ENCODE measurements around the gene IFIT3. TPM values are rescaled to one million over a fixed set of nuclear protein-coding genes. Genes with fewer than 3 reads are reported as not detected.

IFIT3 gene
- polyA plus RNA-seq, 2 of the 4 experiments (the other 2 are of a cell fraction) = 1.5 to 2.1 TPM

- POLR2A ChIA-PET = interaction anchor here (1.0 to 1.8 kb wide), 2 partner anchors 11 to 14 kb away, joined by 3 to 5 read pairs; partner anchors contain the start of gene IFIT3
- TF ChIP-seq, protein P1, sequence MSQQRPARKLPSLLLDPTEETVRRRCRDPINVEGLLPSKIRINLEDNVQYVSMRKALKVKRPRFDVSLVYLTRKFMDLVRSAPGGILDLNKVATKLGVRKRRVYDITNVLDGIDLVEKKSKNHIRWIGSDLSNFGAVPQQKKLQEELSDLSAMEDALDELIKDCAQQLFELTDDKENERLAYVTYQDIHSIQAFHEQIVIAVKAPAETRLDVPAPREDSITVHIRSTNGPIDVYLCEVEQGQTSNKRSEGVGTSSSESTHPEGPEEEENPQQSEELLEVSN (IDR thresholded peaks at IDR 0.05; ENCODE audit: borderline replicate concordance, low read depth) = no peak
- peak; percentile 32 for TF ChIP-seq MAFK (IDR thresholded peaks at IDR 0.05; ENCODE audit: partially characterized antibody)
- TF ChIP-seq KDM5A (IDR thresholded peaks at IDR 0.05) = no peak
- TF ChIP-seq ZSCAN20 (CRISPR knock-in tag; IDR thresholded peaks at IDR 0.05) = no peak
- TF ChIP-seq NPAS2 (CRISPR knock-in tag; IDR thresholded peaks at IDR 0.05; ENCODE audit: borderline replicate concordance) = no peak
- TF ChIP-seq, protein P2, sequence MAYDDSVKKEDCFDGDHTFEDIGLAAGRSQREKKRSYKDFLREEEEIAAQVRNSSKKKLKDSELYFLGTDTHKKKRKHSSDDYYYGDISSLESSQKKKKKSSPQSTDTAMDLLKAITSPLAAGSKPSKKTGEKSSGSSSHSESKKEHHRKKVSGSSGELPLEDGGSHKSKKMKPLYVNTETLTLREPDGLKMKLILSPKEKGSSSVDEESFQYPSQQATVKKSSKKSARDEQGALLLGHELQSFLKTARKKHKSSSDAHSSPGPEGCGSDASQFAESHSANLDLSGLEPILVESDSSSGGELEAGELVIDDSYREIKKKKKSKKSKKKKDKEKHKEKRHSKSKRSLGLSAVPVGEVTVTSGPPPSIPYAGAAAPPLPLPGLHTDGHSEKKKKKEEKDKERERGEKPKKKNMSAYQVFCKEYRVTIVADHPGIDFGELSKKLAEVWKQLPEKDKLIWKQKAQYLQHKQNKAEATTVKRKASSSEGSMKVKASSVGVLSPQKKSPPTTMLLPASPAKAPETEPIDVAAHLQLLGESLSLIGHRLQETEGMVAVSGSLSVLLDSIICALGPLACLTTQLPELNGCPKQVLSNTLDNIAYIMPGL (CRISPR knock-in tag; IDR thresholded peaks at IDR 0.05; ENCODE audit: borderline replicate concordance) = no peak
- TF ChIP-seq CBX2 (IDR thresholded peaks at IDR 0.05; ENCODE audit: borderline replicate concordance, low read depth) = no peak
- no peak for DNase-seq (ENCODE audit: low read depth in 1 of 2, low spot score in 1 of 2)
- Histone ChIP-seq H3K9me3 (no peaks in the 10 kb centered on the region), H3K4me2 (peak overlapping the region; percentile 51; the same call in 2 of the 3 replicates), H3K4me1 (peaks cover 21% of the 10 kb centered on the region), H3K27ac (no peak overlapping the region), H3K4me3 (no peak overlapping the region)
- CTCF ChIA-PET = interaction anchor here (1.1 to 1.8 kb wide), 3 partner anchors 10 to 47 kb away, joined by 3 to 6 read pairs (median 5); no protein-coding TSS in a partner anchor
- FAIRE-seq = no peak
- 79% methylated on average over 3 of the region's 3 CpGs for WGBS (ENCODE audit: missing lambda C conversion rate)
- ATAC-seq = no peak
Measured at GRCh38 chr10:89341649-89342048, 13.9 kb downstream of the IFIT3 start.

GRCh38 chr10:89342206-89342958 is 14.6 kb downstream of the IFIT3 start:
- no peak for FAIRE-seq
- H3K4me1 ChIP-seq = peaks cover 28% of the 10 kb centered on the region
- peak overlapping the region; percentile 51 for H3K4me2 ChIP-seq
- ChIA-PET CTCF (interaction anchor here (0.6 to 1.8 kb wide), 5 partner anchors 10 to 70 kb away, joined by 3 to 6 read pairs (median 3); no protein-coding TSS in a partner anchor), POLR2A (interaction anchor here (1.0 to 1.8 kb wide), 2 partner anchors 10 to 15 kb away, joined by 3 to 5 read pairs; partner anchors contain the start of gene IFIT3)
- peak overlapping the region; percentile 24; the same call in 2 of the 3 replicates for H3K4me3 ChIP-seq
- H3K9me3 ChIP-seq = no peaks in the 10 kb centered on the region
- peak; percentile 28 to 81 for DNase-seq (ENCODE audit: low read depth in 1 of 2, low spot score in 1 of 2)
- peak; percentile 75 to 93; a peak in 5 of 6 replicates for ATAC-seq
- TF ChIP-seq, protein P3, sequence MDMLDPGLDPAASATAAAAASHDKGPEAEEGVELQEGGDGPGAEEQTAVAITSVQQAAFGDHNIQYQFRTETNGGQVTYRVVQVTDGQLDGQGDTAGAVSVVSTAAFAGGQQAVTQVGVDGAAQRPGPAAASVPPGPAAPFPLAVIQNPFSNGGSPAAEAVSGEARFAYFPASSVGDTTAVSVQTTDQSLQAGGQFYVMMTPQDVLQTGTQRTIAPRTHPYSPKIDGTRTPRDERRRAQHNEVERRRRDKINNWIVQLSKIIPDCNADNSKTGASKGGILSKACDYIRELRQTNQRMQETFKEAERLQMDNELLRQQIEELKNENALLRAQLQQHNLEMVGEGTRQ (IDR thresholded peaks at IDR 0.05) = peak; percentile 55; the same call in 1 of the 2 replicates
- TF ChIP-seq BCL3 (IDR thresholded peaks at IDR 0.05) (no peak), HDAC2 (IDR thresholded peaks at IDR 0.05) (no peak)
- peak overlapping the region; percentile 12 to 57; a peak in 4 of 6 replicates for H3K27ac ChIP-seq
- WGBS (ENCODE audit: missing lambda C conversion rate) = 32% methylated on average over 3 of the region's 3 CpGs

GRCh38 chr10:89343089-89343767 is 15.4 kb downstream of the IFIT3 start:
- Histone ChIP-seq H3K4me3 (no peak overlapping the region), H3K4me2 (peak overlapping the region; percentile 51), H3K4me1 (peaks cover 28% of the 10 kb centered on the region), H3K27ac (peak overlapping the region; percentile 5 to 45; a peak in 4 of 6 replicates), H3K9me3 (no peaks in the 10 kb centered on the region)
- 78% methylated on average over 5 of the region's 5 CpGs for WGBS (ENCODE audit: missing lambda C conversion rate)
- CTCF ChIA-PET = interaction anchor here (0.6 to 1.3 kb wide), 3 partner anchors 11 to 26 kb away, joined by 3 read pairs; no protein-coding TSS in a partner anchor
- FAIRE-seq (no peak), DNase-seq (ENCODE audit: low read depth in 1 of 2, low spot score in 1 of 2) (no peak), ATAC-seq (no peak)
- POLR2A ChIA-PET = interaction anchor here (1.8 kb wide), 1 partner anchor 15 kb away, joined by 5 read pairs; the partner anchor contains the start of gene IFIT3
- TF ChIP-seq EP300 (IDR thresholded peaks at IDR 0.05) (no peak), ZSCAN20 (CRISPR knock-in tag; IDR thresholded peaks at IDR 0.05) (no peak), HOXA7 (CRISPR knock-in tag; IDR thresholded peaks at IDR 0.05) (no peak), MAX (IDR thresholded peaks at IDR 0.05) (no peak), KDM5A (IDR thresholded peaks at IDR 0.05) (no peak), RARB (CRISPR knock-in tag; IDR thresholded peaks at IDR 0.05) (no peak), TP53 (CRISPR knock-in tag; IDR thresholded peaks at IDR 0.05) (no peak), MAFK (IDR thresholded peaks at IDR 0.05; ENCODE audit: partially characterized antibody) (no peak), CEBPB (IDR thresholded peaks at IDR 0.05) (no peak), ZFP36 (IDR thresholded peaks at IDR 0.05; ENCODE audit: borderline replicate concordance, partially characterized antibody) (no peak), SREBF2 (IDR thresholded peaks at IDR 0.05) (no peak), HOXB5 (CRISPR knock-in tag; IDR thresholded peaks at IDR 0.05) (no peak), POLR2A (IDR thresholded peaks at IDR 0.05; ENCODE audit: low read length) (no peak), POLR2AphosphoS2 (conservative IDR thresholded peaks at IDR 0.05; ENCODE audit: low read length) (no peak)
- TF ChIP-seq, protein P4, sequence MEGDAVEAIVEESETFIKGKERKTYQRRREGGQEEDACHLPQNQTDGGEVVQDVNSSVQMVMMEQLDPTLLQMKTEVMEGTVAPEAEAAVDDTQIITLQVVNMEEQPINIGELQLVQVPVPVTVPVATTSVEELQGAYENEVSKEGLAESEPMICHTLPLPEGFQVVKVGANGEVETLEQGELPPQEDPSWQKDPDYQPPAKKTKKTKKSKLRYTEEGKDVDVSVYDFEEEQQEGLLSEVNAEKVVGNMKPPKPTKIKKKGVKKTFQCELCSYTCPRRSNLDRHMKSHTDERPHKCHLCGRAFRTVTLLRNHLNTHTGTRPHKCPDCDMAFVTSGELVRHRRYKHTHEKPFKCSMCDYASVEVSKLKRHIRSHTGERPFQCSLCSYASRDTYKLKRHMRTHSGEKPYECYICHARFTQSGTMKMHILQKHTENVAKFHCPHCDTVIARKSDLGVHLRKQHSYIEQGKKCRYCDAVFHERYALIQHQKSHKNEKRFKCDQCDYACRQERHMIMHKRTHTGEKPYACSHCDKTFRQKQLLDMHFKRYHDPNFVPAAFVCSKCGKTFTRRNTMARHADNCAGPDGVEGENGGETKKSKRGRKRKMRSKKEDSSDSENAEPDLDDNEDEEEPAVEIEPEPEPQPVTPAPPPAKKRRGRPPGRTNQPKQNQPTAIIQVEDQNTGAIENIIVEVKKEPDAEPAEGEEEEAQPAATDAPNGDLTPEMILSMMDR (IDR thresholded peaks at IDR 0.05) = no peak
- TF ChIP-seq, protein P5, sequence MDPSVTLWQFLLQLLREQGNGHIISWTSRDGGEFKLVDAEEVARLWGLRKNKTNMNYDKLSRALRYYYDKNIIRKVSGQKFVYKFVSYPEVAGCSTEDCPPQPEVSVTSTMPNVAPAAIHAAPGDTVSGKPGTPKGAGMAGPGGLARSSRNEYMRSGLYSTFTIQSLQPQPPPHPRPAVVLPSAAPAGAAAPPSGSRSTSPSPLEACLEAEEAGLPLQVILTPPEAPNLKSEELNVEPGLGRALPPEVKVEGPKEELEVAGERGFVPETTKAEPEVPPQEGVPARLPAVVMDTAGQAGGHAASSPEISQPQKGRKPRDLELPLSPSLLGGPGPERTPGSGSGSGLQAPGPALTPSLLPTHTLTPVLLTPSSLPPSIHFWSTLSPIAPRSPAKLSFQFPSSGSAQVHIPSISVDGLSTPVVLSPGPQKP (IDR thresholded peaks at IDR 0.05; ENCODE audit: low read depth, low read length) = no peak

Measured in A549 (cell line).